Fibroblast of lung (primary cell): ENCODE results near the gene RAB5IF.

ENCODE experiments used
- EZH2 ChIP-seq: IDR thresholded peaks from 2 replicates; pipeline ENCODE4 v1.5.1; 2012; ENCODE audit warnings: low read length, control low read depth, mild to moderate bottlenecking; ENCODE audit errors: missing control alignments
- TF ChIP-seq, protein P1 (sequence below), 2 donors: IDR thresholded peaks in 1 of 2; conservative IDR thresholded peaks in 1 of 2; 1 replicate in 1 of 2; 2 replicates in 1 of 2; pipeline ENCODE4 v1.5.1; 2011 to 2012; ENCODE audit warnings: low read length in 2 of 2, control low read depth in 1 of 2, inconsistent platforms in 1 of 2, low read depth in 1 of 2, mild to moderate bottlenecking in 1 of 2

DNA sequence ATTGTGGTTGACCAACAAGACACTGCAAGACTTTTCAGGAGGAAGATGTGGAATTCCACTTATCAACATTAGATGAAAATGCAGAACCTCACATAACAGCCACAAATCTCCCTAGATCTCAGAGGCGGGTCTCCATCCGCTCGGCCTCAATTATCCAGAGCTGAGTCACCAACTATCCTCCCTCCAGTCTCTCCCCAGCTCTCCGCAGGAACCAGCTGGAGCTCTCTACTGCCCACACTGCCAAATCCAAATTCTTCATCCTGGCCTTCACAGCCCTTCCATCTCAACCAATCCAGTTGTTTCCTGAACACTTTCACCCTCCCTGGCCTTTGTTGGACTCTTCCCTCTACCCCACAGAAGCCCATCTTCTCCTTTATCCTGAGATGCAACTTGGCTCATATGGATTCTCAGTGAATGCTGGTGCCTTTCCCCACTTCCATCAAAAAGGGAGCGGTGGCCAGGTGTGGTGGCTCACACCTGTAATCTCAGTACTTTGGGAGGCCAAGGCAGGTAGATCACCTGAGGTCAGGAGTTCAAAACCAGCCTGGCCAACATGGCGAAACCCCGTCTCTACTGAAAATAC, 35.6 kb upstream of the RAB5IF start:
- TF ChIP-seq, protein P1, sequence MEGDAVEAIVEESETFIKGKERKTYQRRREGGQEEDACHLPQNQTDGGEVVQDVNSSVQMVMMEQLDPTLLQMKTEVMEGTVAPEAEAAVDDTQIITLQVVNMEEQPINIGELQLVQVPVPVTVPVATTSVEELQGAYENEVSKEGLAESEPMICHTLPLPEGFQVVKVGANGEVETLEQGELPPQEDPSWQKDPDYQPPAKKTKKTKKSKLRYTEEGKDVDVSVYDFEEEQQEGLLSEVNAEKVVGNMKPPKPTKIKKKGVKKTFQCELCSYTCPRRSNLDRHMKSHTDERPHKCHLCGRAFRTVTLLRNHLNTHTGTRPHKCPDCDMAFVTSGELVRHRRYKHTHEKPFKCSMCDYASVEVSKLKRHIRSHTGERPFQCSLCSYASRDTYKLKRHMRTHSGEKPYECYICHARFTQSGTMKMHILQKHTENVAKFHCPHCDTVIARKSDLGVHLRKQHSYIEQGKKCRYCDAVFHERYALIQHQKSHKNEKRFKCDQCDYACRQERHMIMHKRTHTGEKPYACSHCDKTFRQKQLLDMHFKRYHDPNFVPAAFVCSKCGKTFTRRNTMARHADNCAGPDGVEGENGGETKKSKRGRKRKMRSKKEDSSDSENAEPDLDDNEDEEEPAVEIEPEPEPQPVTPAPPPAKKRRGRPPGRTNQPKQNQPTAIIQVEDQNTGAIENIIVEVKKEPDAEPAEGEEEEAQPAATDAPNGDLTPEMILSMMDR (conservative IDR thresholded peaks at IDR 0.05 in 1 of 2, IDR thresholded peaks at IDR 0.05 in 1 of 2; ENCODE audit: low read depth in 1 of 2, low read length in 2 of 2), result no peak
- TF ChIP-seq EZH2, result no peak
